Dermis lymphatic vessel endothelial cell (primary cell): ENCODE measurements around the gene MGLL. TPM values are rescaled to one million over a fixed set of nuclear protein-coding genes. Genes with fewer than 3 reads are reported as not detected.

Experiments used
- total RNA-seq: library from RNA; depleted of rRNA; stranded (reverse); fragments of >200 nt; gene quantifications from 2 replicates; pipeline ENCODE4 v1.2.1, GENCODE V29; 2014

Gene MGLL
- 19.6 and 26.5 TPM in 2 replicates for total RNA-seq

GRCh38 chr3:127822041-127822681, at the start of gene MGLL:
TSS of gene MGLL (minus strand) at chr3:127822515. CDS start at chr3:127822318, 197 bp downstream.

GRCh38 chr3:127672429-127673190, 149.7 kb downstream of the MGLL start, which contains the start of gene ABTB1:
TSS of gene ABTB1 (plus strand) at chr3:127672952. CDS start at chr3:127673026, 74 bp downstream.

Other genes starting within 250 kb of the MGLL start
- gene TPRA1, start 231.8 kb downstream of the MGLL start, total RNA-seq, result 26.3 and 27.3 TPM in 2 replicates
- 11.5 and 13.2 TPM in 2 replicates for gene MCM2, start 224.1 kb downstream of the MGLL start, total RNA-seq
- gene PODXL2, start 193.3 kb downstream of the MGLL start, total RNA-seq, result 2.1 and 3.5 TPM in 2 replicates
- 12.2 and 14.0 TPM in 2 replicates for gene ABTB1, start 149.6 kb downstream of the MGLL start, total RNA-seq
- not detected in 2 replicates for gene KBTBD12, start 92.7 kb upstream of the MGLL start, total RNA-seq
- gene SEC61A1, start 229.9 kb upstream of the MGLL start, total RNA-seq, result 196 and 222 TPM in 2 replicates